HS-27A (cell line): ENCODE data around the gene SSU72.
"Not testable (repeated sequence)": the region's sequence is repeated elsewhere in the genome, so short reads cannot be mapped to it uniquely, and the experiment has no call there.

Source experiments
- DNase-seq: peaks from one replicate; pipeline ENCODE4 v3.0.0-alpha.2; 2012; ENCODE audit warnings: low read depth, missing footprints

Gene SSU72

DNA sequence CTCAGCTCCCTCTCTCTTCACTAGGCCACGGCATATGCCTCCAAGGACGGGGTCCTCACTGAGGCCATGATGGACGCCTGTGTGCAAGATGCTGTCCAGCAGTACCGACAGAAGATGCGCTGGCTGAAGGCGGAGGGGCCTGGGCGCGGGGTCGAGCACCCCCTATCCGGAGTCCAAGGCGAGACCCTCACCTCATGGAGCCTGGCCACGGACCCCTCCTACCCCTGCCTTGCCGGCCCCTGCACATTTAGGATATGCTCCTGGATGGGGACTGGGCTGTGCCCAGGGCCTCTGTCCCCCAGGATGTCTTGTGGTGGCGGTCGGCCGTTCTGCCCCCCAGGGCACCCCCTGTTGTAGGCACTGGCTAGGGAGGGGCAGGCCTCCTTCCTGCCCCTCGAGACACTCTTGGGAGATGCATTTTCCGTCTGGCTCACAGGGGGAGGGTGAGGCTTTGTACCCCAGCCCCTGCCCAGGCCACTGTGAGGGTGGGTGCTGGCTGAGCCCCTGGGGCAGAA lies 79.1 kb downstream of the SSU72 start:
- not testable (repeated sequence) for DNase-seq

DNA sequence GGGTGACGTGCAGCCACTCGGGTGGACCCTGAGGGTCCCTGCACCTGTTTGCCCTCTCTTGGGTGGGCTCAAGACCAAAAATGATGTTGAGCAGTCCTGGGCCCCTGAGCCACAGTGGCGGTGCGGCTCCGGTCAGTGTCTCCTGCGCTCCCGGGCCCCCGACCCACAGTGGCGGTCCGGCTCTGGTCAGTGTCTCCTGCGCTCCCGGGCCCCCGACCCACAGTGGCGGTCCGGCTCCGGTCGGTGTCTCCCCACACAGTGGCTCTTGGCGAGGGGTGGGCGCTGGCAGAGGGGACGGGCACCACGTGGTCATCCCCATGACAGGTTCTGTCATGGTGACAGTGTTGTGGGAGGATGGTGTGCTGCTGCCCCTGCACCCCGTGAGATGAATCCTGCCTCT lies 80.4 kb downstream of the SSU72 start:
- DNase-seq: not testable (repeated sequence)
